Measurements from ENCODE around the gene YKT6. TPM values are rescaled to one million over a fixed set of nuclear protein-coding genes. Genes with fewer than 3 reads are reported as not detected.

Gene YKT6
- total and polyA plus RNA-seq, 2 of the 8 experiments (the other 6 are each of a cell fraction or from before 2014, with no cell fraction given) = 75.3 to 103 TPM

GRCh38 chr7:44201813-44202212 lies 1.0 kb downstream of the YKT6 start:
- Histone ChIP-seq H3K9me3 (ENCODE audit: insufficient read depth in 2 of 2, low read depth in 1 of 2, low read length in 1 of 2) (no peaks in the 10 kb centered on the region), H4K5ac (ENCODE audit: insufficient read length, low read depth, low read length) (no peak overlapping the region), H3K9ac (replicated peaks in 1 of 4; ENCODE audit: extremely low read depth in 1 of 4, low read depth in 3 of 4, low read length in 3 of 4) (peak overlapping the region in 2 of 4 experiments; percentile 64 to 79; a peak in 2 of 7 replicates), H2BK5ac (ENCODE audit: low read depth, low read length) (no peak overlapping the region), H2AFZ (ENCODE audit: low read length) (no peak overlapping the region), H2BK20ac (ENCODE audit: low read length) (no peak overlapping the region), H3K23me2 (ENCODE audit: low read depth, low read length) (0 out of 2 replicates have a peak, but pooled peaks cover 4% of the 10 kb centered on the region), H3K4me2 (ENCODE audit: insufficient read depth in 1 of 2, low read depth in 2 of 2, low read length in 2 of 2) (peak overlapping the region; percentile 63 to 95), H3K4me3 (ENCODE audit: extremely low read depth in 1 of 4, insufficient read depth in 2 of 4, low read depth in 3 of 4, low read length in 4 of 4) (peak overlapping the region; percentile 82 to 99 (median 90)), H2BK120ac (replicated peaks; ENCODE audit: low read depth, low read length) (no peak overlapping the region), H3K14ac (ENCODE audit: insufficient read length) (no peak overlapping the region), H3K23ac (ENCODE audit: insufficient read length) (no peak overlapping the region), H4K8ac (ENCODE audit: extremely low read depth, insufficient read depth, low read length) (no peak overlapping the region), H2BK15ac (ENCODE audit: low read length) (no peak overlapping the region), H3K36me3 (ENCODE audit: control insufficient read depth in 2 of 4, insufficient read depth in 4 of 4, low read length in 3 of 4) (peaks cover 6 to 20% (median 18%) of the 10 kb centered on the region in 4 experiments), H4K91ac (replicated peaks; ENCODE audit: insufficient read length, low read length) (no peak overlapping the region), H3K18ac (ENCODE audit: extremely low read depth, low read length) (no peak overlapping the region), H4K20me1 (replicated peaks in 1 of 2; ENCODE audit: control insufficient read depth in 1 of 2, insufficient read depth in 2 of 2, low read length in 2 of 2) (peaks cover 3 to 14% of the 10 kb centered on the region in 2 experiments), H3K56ac (replicated peaks; ENCODE audit: insufficient read length, low read depth, low read length) (no peak overlapping the region), H3K79me1 (ENCODE audit: low read depth, low read length) (no peaks in the 10 kb centered on the region; the same call in none of the 2 replicates), H3K27ac (ENCODE audit: low read depth, low read length) (no peak overlapping the region), H3K79me2 (ENCODE audit: control insufficient read depth in 1 of 2, insufficient read depth in 2 of 2, low read length in 2 of 2) (peaks cover 18 to 32% of the 10 kb centered on the region in 2 experiments), H2BK12ac (ENCODE audit: low read depth, low read length) (no peak overlapping the region), H3K4me1 (replicated peaks in 1 of 4; ENCODE audit: control insufficient read depth in 3 of 4, insufficient read depth in 4 of 4, low read length in 3 of 4) (peaks cover 0 to 2% (median 0%) of the 10 kb centered on the region in 4 experiments; a peak in 1 of 7 replicates), H2AK5ac (ENCODE audit: low read depth, low read length) (no peak overlapping the region), H3K4ac (replicated peaks; ENCODE audit: insufficient read length, low read depth, low read length) (no peak overlapping the region), H3K27me3 (replicated peaks in 1 of 4; ENCODE audit: control insufficient read depth in 3 of 4, extremely low read depth in 1 of 4, insufficient read depth in 3 of 4, low read length in 3 of 4) (peaks cover 0 to 3% (median under 1%) of the 10 kb centered on the region in 4 experiments; a peak in 2 of 7 replicates)
- 35% methylated on average over 8 of the region's 8 CpGs; no CpG with 5 or more reads in 1 of the 2 experiments for WGBS, 2 experiments (ENCODE audit: extremely low coverage in 1 of 2, insufficient coverage in 1 of 2, insufficient read length in 1 of 2, insufficient replicate concordance in 2 of 2, low coverage in 1 of 2, low lambda C conversion rate in 2 of 2, missing lambda C conversion rate in 1 of 2)
- CTCF ChIA-PET (ENCODE audit: partially characterized antibody) = interaction anchor here (1.1 to 2.6 kb wide), 6 partner anchors 9 to 117 kb away, joined by 3 to 11 read pairs (median 4); no protein-coding TSS in a partner anchor
- POLR2A ChIA-PET (ENCODE audit: partially characterized antibody) = interaction anchor here (0.9 to 1.6 kb wide), 4 partner anchors 10 to 79 kb away, joined by 3 read pairs; partner anchors contain the start of gene POLD2
- DNase-seq (ENCODE audit: low read depth in 1 of 2, low spot score in 2 of 2) (no peak), FAIRE-seq (no peak)

All from H1 (cell line).